Uterus (tissue), 2 donors: ENCODE data around the gene SLCO2A1.

Source experiments
- POLR2A ChIP-seq, 2 donors: fragments of 450-650 bp; IDR thresholded peaks; one replicate each; pipeline ENCODE4 v1.6.1; 2016; ENCODE audit warnings: antibody characterized with exemption in 2 of 2, mild to moderate bottlenecking in 1 of 2, moderate library complexity in 1 of 2
- TF ChIP-seq, protein P1 (sequence below), 4 experiments: fragments of 200-600 bp in 2 of 4; fragments of 450-650 bp in 2 of 4; sonication (generic) in 2 of 4; IDR thresholded peaks; one replicate each; pipeline ENCODE4 v1.5.1; 2016 to 2019; ENCODE audit warnings: antibody characterized with exemption in 4 of 4, mild to moderate bottlenecking in 2 of 4, moderate library complexity in 1 of 4

DNA sequence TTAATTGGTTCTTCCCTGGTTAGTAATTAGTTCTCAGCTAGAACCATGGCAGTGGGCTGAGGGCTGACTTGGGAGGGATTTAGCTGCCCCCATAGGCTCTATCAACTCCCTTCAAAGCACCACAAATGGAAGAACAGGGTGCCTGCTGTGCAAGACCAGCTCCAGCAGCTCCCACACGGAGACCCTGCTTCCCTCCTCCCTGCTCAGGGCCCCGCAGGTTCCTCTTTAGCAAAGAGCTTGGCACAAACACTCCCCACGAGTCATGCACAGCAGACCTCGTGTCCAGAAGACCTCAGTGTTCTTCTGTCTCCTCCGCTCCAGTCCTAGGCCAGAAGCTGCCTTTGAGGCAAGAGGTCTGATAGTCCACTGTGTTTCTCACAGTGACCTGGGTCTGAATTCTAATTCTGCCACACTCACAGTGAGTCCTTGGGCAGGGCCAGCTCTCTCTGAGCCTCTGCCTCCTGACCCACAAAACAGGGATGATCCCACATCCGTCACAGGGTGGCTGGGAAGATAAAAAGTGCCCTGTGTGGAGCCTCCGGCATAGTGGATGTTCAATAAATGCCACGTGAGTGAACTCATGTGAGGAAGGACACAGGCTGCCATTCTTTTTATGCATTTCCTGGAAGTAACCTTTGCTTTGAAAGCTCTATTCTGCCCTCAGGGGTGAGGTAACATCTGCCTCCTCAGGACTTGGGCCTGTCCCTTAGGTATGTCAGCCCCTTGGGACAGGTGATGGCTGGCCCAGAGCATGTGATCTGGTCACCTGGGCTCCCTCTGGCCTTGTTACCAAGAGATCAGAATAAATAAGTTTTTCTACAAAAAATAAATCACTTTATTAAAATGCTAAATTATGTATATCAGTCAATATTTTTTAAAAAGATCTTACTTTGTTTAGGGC, 141.7 kb downstream of the SLCO2A1 start:
- TF ChIP-seq, protein P1, sequence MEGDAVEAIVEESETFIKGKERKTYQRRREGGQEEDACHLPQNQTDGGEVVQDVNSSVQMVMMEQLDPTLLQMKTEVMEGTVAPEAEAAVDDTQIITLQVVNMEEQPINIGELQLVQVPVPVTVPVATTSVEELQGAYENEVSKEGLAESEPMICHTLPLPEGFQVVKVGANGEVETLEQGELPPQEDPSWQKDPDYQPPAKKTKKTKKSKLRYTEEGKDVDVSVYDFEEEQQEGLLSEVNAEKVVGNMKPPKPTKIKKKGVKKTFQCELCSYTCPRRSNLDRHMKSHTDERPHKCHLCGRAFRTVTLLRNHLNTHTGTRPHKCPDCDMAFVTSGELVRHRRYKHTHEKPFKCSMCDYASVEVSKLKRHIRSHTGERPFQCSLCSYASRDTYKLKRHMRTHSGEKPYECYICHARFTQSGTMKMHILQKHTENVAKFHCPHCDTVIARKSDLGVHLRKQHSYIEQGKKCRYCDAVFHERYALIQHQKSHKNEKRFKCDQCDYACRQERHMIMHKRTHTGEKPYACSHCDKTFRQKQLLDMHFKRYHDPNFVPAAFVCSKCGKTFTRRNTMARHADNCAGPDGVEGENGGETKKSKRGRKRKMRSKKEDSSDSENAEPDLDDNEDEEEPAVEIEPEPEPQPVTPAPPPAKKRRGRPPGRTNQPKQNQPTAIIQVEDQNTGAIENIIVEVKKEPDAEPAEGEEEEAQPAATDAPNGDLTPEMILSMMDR (IDR thresholded peaks at IDR 0.05), result no peak
- TF ChIP-seq POLR2A (IDR thresholded peaks at IDR 0.05), result no peak
